HG03565 (cell line): Measurements from ENCODE around the gene MYH3.

Experiments used
- ATAC-seq: cut with Tn5 transposase; IDR thresholded peaks from one replicate; pipeline ENCODE4 v1.9.1; 2021; ENCODE audit warnings: mild to moderate bottlenecking, moderate library complexity; ENCODE audit not compliant: unreplicated experiment

MYH3 gene

GRCh38 chr17:10616502-10617119, 40.5 kb downstream of the MYH3 start:
- ATAC-seq, result peak; percentile 47

DNA sequence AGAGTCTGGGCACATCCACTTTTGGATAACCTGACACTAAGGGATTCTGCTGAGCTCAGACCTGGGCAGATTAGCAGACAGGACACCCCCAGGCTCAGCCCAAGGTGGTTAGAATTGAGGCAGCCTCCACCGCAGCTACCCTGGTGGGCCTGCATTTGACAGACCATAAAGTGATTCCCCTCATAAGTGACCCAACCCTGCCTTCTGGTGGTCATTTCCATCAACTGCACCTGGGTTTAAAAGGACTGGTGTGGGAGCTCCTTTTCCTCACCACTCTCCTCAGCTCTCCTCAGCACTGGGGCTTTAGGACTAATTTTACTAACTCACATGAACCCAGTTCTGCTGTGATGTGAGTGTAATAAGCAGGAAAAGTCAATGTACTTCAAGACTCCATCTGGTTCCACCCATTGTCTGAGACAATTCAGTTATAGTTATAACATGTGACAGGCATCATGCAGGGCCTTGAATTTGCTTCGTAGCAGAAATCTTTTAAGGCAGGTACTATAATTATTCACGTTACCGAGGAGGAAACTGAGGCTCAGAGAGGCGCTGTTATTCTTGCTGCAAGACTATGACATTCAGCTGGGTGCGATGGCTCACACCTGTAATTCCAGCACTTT, 42.5 kb downstream of the MYH3 start:
- ATAC-seq, result no peak

GRCh38 chr17:10613775-10614513, 43.2 kb downstream of the MYH3 start:
- ATAC-seq, result no peak

DNA sequence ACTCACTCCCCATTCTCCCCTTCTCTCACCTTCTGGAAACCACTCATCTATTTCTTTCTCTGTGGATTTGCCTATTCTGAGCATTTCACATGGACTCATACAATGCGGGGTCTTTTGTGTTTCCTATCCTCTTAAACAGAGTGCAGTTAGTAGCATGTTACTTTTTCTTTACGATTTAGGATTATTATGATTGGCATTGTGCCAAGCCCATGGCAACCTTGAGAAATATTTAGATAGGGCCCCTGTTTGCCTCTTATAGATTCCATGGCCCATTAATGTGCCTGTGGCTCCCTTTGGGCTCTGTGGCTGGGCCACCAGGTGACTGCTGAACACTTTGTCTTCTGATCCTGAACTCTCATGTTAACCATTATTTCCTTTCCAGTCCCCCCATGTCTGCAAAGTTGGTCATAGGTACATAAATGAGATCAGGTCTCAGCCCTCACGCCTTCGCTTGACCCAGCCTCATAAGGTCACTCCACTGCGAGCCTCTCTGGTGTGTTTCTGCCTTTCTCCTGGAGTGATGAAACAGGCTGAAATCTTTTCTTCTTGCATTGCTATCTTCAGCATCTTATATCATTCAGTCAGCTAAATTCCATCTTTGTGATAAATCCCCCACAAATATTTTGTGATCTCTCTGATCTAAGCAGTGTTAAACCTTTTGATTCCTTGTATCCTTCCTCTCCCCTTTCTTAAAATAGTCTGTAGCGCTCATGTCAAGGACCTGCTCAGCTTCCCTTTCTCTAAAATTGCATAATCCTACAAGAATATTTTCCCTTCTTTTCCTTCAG, 44.0 kb downstream of the MYH3 start:
- ATAC-seq, result no peak

- no peak for ATAC-seq
Measured at GRCh38 chr17:10610884-10611283, 46.2 kb downstream of the MYH3 start.

DNA sequence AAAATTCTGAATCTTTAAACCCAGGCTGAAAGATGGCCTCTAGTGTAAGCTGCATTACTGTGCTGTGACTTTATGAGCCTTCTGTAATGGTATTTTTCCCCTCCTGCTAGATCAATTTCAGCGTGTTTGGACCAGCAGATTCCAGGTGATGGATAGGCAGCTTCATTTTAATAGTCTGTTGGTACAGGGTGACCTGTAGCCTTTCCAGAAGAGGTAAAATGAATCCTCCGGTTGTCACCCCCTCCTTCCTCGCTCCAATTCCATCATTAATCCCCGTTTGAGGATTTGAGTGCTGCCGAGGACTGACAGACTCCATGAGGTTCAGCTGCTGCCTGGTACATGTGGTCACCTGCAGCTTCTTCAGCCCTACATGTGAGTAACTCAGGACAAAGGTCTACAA, 48.9 kb downstream of the MYH3 start:
- ATAC-seq, result no peak

GRCh38 chr17:10606110-10606509, 51.0 kb downstream of the MYH3 start:
- ATAC-seq, result no peak

DNA sequence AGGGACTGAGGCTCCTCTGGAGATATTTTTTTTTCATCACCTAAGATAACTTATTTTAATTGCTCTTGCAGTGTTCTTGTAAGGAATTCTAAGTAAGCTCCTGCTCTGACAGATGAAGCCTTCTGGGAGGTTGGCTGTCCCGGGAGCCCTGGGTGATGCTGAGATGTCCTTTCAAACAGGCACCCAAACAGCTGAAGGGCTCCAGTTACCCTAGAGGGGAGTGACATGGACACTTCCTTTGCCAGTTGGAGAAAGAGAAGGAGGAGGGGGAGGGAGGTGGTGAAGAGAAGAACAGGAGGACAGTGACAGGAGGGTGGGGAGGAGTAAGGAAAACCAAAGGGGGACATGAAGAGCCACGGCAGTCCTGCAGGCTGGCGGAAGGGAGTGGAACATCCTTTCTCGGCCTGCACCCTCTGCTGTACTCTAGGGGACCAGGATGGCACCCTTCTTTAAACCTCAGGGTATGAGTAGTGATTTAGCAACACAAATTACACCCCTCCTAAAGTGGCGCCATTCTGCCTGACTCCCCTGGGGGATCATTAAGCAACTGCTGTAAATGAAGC, 51.8 kb downstream of the MYH3 start:
- ATAC-seq, result no peak

DNA sequence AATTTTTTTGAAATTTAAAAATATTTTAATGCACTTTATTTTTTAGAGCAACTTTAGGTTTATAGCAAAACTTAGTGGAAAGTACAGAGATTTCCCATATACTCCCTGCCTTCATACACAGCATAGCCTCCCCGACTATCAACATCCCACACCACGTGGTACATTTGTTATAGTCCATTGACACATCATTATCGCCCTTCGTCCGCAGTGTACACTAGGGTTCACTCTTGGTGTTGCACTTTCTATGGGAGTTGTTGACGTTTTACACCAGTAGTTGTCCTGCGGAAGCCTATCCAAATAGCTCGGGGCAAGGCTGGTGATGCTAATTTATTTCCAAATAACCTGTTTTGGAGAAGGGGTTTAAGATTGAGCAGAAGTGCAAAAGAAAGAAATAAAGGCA, 52.6 kb downstream of the MYH3 start:
- ATAC-seq, result no peak

- no peak for ATAC-seq
Measured at GRCh38 chr17:10603931-10604330, 53.2 kb downstream of the MYH3 start.

- ATAC-seq, result no peak
Measured at GRCh38 chr17:10600571-10600970, 56.5 kb downstream of the MYH3 start.

- no peak for ATAC-seq
Measured at GRCh38 chr17:10598621-10599020, 58.5 kb downstream of the MYH3 start.

DNA sequence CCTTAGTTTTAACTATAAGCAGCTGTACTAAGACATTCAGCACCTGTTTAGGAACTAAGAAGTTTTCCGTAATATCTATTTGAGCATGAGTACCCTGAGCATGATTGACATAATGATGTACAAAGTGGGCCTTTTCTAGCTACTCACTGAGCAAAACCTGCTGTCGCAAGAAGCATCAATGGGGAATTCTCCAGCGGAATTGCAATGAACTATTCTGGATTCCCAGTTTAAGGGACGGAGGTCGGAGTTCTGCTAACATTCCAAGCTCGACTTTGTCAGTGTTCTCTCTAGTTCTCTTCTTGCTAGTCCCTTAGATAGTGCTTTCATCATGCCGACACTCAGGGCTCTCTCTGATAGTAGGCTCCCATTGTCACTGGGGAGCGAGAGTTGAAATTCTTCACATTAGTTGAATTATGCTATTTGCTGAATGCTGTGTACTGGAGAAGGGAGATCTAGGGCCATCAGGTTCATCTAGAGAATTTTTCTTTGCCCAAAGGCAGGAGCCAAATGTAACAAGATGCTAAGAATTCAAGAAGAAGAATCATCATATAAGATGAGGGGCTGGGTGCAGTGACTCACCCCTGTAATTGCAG, 67.5 kb downstream of the MYH3 start:
- no peak for ATAC-seq

GRCh38 chr17:10585529-10585928, 71.6 kb downstream of the MYH3 start:
- no peak for ATAC-seq

GRCh38 chr17:10583834-10584233, 73.3 kb downstream of the MYH3 start:
- no peak for ATAC-seq

GRCh38 chr17:10579270-10579669, 77.8 kb downstream of the MYH3 start:
- peak; percentile 46 for ATAC-seq
